Adrenal gland (tissue), 19 donors: ENCODE measurements around the gene AP2S1. TPM values are rescaled to one million over a fixed set of nuclear protein-coding genes. Genes with fewer than 3 reads are reported as not detected.

Source experiments
- DNase-seq, 7 donors: peaks; one replicate each; pipeline ENCODE4 v3.0.0-alpha.2; 2019 to 2020
- H3K27ac ChIP-seq, 5 donors: fragments of 200-600 bp; sonication (generic) in 4 of 5; 1 replicate in 3 of 5; 2 replicates in 2 of 5; pipeline versions ENCODE4 v1.5.1 to v1.8.0; 2016 to 2020; ENCODE audit warnings: mild to moderate bottlenecking in 1 of 5
- H3K27me3 ChIP-seq: fragments of 200-600 bp; 2 replicates; pipeline ENCODE4 v1.8.0; 2021
- H3K36me3 ChIP-seq, 2 donors: fragments of 200-600 bp; replicated peaks in 1 of 2; 1 replicate in 1 of 2; 2 replicates in 1 of 2; pipeline versions ENCODE4 v1.5.1 to v1.8.0; 2018 to 2022
- H3K4me1 ChIP-seq, 2 donors: fragments of 200-600 bp; replicated peaks in 1 of 2; 1 replicate in 1 of 2; 2 replicates in 1 of 2; pipeline versions ENCODE4 v1.5.1 to v1.8.0; 2018 to 2021
- H3K4me3 ChIP-seq, 4 donors: fragments of 200-600 bp; sonication (generic) in 3 of 4; one replicate each; pipeline ENCODE4 v1.5.1; 2016 to 2018
- H3K9me3 ChIP-seq, 3 donors: fragments of 200-600 bp; sonication (generic) in 1 of 3; replicated peaks in 1 of 3; 1 replicate in 2 of 3; 2 replicates in 1 of 3; pipeline versions ENCODE4 v1.5.1 to v1.8.0; 2016 to 2021
- CTCF ChIP-seq, 6 experiments: fragments of 450-650 bp in 4 of 6; fragments of 200-600 bp in 2 of 6; sonication (generic) in 1 of 6; IDR thresholded peaks; 1 replicate in 5 of 6; 2 replicates in 1 of 6; pipeline versions ENCODE4 v1.5.1 to v1.8.0; 2016 to 2021; ENCODE audit warnings: antibody characterized with exemption in 6 of 6, mild to moderate bottlenecking in 2 of 6, moderate library complexity in 1 of 6
- POLR2A ChIP-seq, 2 donors: fragments of 450-650 bp; IDR thresholded peaks; one replicate each; pipeline ENCODE4 v1.6.1; 2017; ENCODE audit warnings: antibody characterized with exemption in 2 of 2, mild to moderate bottlenecking in 2 of 2, moderate library complexity in 1 of 2
- WGBS, 4 donors: extraction: QIAGEN DNeasy Blood & Tissue Kit in 2 of 4; methylation state at CpG; one replicate each; pipeline versions ENCODE4 v1.1.5 to v1.1.7; 2013 to 2017; 5-methylcytosine and 5-hydroxymethylcytosine counted together
- intact Hi-C, 2 donors: fragments of 100-400 bp; cut with DNase I; formaldehyde crosslinking; loops; one replicate each; pipeline versions ENCODE4 v1.14.1 to v1.15.0; 2022 to 2023
- long read RNA-seq, 10 donors: library from polyadenylated mRNA in 3 of 10; unstranded in 2 of 10; stranded (forward) in 1 of 10; transcript quantifications; one replicate each; pipeline ENCODE4 v2.0.0 and lab custom pipeline, GENCODE V29; 2021 to 2026
- polyA plus RNA-seq, 3 donors: library from polyadenylated mRNA; stranded (reverse); fragments of 200-250 nt in 2 of 3; fragments of 350-450 nt in 1 of 3; fragmentation: Illumina TruSeq in 1 of 3; extraction: RNeasy Lipid Tissue Mini Kit (QIAGEN cat#74804) in 1 of 3; gene quantifications; one replicate each; pipeline ENCODE4 v1.2.3, GENCODE V29; 2013 to 2014
- total RNA-seq, 9 donors: library from RNA; depleted of rRNA in 4 of 9; stranded (reverse); fragments of >200 nt in 4 of 9; fragments of 120-200 nt in 1 of 9; fragmentation: NEBNext Ultra II Directional in 1 of 9; extraction: Animal tissue kit (Norgen Biotek cat#: 25700) in 1 of 9; gene quantifications; one replicate each; pipeline versions ENCODE4 v1.1.0 to v1.2.4, GENCODE V29; 2013 to 2023
- donor health status: healthy with polysubstance abuse.
- donor health status: Bipolar disorder and iron deficiency.
- donor health status: DM: yes; HTN: yes; CAD: no.
- donor health status: DM: no; HTN: no; CAD: no.
- donor health status: DM: no; HTN: no; CAD: no.
- donor health status: DM: yes; HTN: yes; CAD: no.

The AP2S1 gene
- total RNA-seq (100 to 1,000 TPM; 123 to 216 (median 189) TPM), polyA plus RNA-seq (100 to 1,000 TPM in 1 of 3 donors, 10 to 100 TPM in 2; 91.1 to 149 (median 99.3) TPM)
- long read RNA-seq, donor 1, transcript AP2S1-203 (4 exons, 636 nt) = minor isoform, 6 of 151 reads
- long read RNA-seq, donor 1, transcript AP2S1-201 (5 exons, 935 nt) = major isoform, 115 of 151 reads
- long read RNA-seq, donor 1, transcript AP2S1-209 (5 exons, 898 nt) = minor isoform, 6 of 151 reads
- long read RNA-seq, donor 1, transcript AP2S1-204 (4 exons, 707 nt) = minor isoform, 11 of 151 reads
- long read RNA-seq, donor 1, partial matches to known transcripts = 0 of 151 reads
- long read RNA-seq, donor 1, other reads (novel, unspliced or antisense) = 0 of 151 reads
- long read RNA-seq, donor 2, transcript AP2S1-204 (4 exons, 707 nt) = minor isoform, 7 of 115 reads
- long read RNA-seq, donor 2, transcript AP2S1-201 (5 exons, 935 nt) = major isoform, 75 of 115 reads
- long read RNA-seq, donor 2, partial matches to known transcripts = 26 of 115 reads
- long read RNA-seq, donor 2, other reads (novel, unspliced or antisense) = 0 of 115 reads
- long read RNA-seq, donor 3, transcript AP2S1-203 (4 exons, 636 nt) = minor isoform, 6 of 105 reads
- long read RNA-seq, donor 3, transcript AP2S1-201 (5 exons, 935 nt) = major isoform, 86 of 105 reads
- long read RNA-seq, donor 3, transcript AP2S1-209 (5 exons, 898 nt) = minor isoform, 5 of 105 reads
- long read RNA-seq, donor 3, partial matches to known transcripts = 0 of 105 reads
- long read RNA-seq, donor 3, other reads (novel, unspliced or antisense) = 0 of 105 reads
- long read RNA-seq, donor 4, transcript AP2S1-202 (5 exons, 793 nt) = minor isoform, 5 of 235 reads
- long read RNA-seq, donor 4, transcript AP2S1-201 (5 exons, 935 nt) = major isoform, 209 of 235 reads
- long read RNA-seq, donor 4, transcript AP2S1-209 (5 exons, 898 nt) = minor isoform, 6 of 235 reads
- long read RNA-seq, donor 4, partial matches to known transcripts = 3 of 235 reads
- long read RNA-seq, donor 4, other reads (novel, unspliced or antisense) = 3 of 235 reads
- long read RNA-seq, donor 5, transcript AP2S1-209 (5 exons, 898 nt) = minor isoform, 7 of 191 reads
- long read RNA-seq, donor 5, transcript AP2S1-203 (4 exons, 636 nt) = minor isoform, 8 of 191 reads
- long read RNA-seq, donor 5, transcript AP2S1-201 (5 exons, 935 nt) = major isoform, 163 of 191 reads
- long read RNA-seq, donor 5, partial matches to known transcripts = 0 of 191 reads
- long read RNA-seq, donor 5, other reads (novel, unspliced or antisense) = 7 of 191 reads
- long read RNA-seq, donor 6, transcript AP2S1-201 (5 exons, 935 nt) = major isoform, 169 of 189 reads
- long read RNA-seq, donor 6, transcript AP2S1-202 (5 exons, 793 nt) = minor isoform, 6 of 189 reads
- long read RNA-seq, donor 6, partial matches to known transcripts = 1 of 189 reads
- long read RNA-seq, donor 6, other reads (novel, unspliced or antisense) = 2 of 189 reads
- long read RNA-seq, donor 7, transcript AP2S1-206 (3 exons, 355 nt) = minor isoform, 6 of 77 reads
- long read RNA-seq, donor 7, transcript AP2S1-201 (5 exons, 935 nt) = major isoform, 54 of 77 reads
- long read RNA-seq, donor 7, transcript AP2S1-204 (4 exons, 707 nt) = minor isoform, 7 of 77 reads
- long read RNA-seq, donor 7, transcript AP2S1-203 (4 exons, 636 nt) = minor isoform, 5 of 77 reads
- long read RNA-seq, donor 7, partial matches to known transcripts = 0 of 77 reads
- long read RNA-seq, donor 7, other reads (novel, unspliced or antisense) = 0 of 77 reads
- long read RNA-seq, donor 8, transcript AP2S1-201 (5 exons, 935 nt) = major isoform, 136 of 159 reads
- long read RNA-seq, donor 8, transcript AP2S1-203 (4 exons, 636 nt) = minor isoform, 6 of 159 reads
- long read RNA-seq, donor 8, transcript AP2S1-204 (4 exons, 707 nt) = minor isoform, 11 of 159 reads
- long read RNA-seq, donor 8, partial matches to known transcripts = 0 of 159 reads
- long read RNA-seq, donor 8, other reads (novel, unspliced or antisense) = 0 of 159 reads
- long read RNA-seq, donor 9, transcript AP2S1-204 (4 exons, 707 nt) = minor isoform, 6 of 89 reads
- long read RNA-seq, donor 9, transcript AP2S1-201 (5 exons, 935 nt) = major isoform, 75 of 89 reads
- long read RNA-seq, donor 9, partial matches to known transcripts = 0 of 89 reads
- long read RNA-seq, donor 9, other reads (novel, unspliced or antisense) = 0 of 89 reads
- long read RNA-seq, donor 10, transcript AP2S1-201 (5 exons, 935 nt) = major isoform, 49 of 65 reads
- long read RNA-seq, donor 10, transcript AP2S1-204 (4 exons, 707 nt) = minor isoform, 6 of 65 reads
- long read RNA-seq, donor 10, partial matches to known transcripts = 0 of 65 reads
- long read RNA-seq, donor 10, other reads (novel, unspliced or antisense) = 0 of 65 reads

DNA sequence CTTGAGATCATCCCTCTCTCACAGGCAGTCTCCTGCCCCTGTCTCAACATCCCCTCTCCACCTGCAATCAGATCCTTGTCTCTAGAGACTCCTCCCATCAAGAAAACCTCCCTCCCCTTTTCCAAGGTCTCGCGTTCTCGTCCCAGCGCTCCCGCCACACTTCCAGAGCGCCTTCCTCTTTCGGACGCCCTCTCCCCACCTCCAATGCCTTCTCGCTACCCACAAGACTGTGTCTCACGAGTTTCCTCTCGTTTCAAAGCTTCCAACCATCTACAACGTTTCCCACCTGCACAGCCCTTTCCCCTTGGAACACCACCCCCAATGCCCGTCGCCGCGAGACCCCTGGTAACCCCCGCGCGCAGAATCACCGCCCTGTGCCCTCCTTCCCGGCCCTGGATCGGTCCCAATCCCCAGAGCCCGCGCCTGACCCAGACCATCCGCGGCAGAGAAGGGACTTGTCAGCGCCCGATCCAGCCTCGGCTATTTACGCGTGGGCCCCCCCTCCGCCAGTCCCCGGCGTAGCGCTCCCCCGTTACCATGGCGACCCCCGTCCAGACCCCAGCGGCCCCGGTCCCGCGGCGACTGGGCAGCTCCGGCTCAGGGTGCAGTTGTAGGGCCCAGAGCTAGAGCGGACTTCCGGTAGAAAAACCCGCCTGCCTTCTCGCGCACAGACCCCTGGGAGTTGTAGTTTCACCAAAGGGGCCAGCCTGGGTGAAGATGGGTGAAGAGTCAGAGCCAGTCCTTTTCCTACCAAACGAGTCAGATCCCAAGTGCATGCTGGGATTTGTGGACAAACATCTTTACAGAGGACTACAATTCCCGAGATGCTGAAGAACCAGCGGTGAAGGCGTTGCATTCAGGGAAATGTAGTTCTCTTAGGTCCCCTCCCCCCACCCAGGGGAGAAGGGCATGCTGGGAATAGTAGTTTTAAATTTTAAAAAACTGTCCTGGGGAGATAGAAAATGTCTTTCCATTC is at the start of gene AP2S1:
TSS of gene AP2S1 (minus strand) at position 619 of the 976 bp plus-strand sequence. CDS start at position 539, 80 bp downstream.
- intact Hi-C loops = no loop called here
- WGBS, 4 donors = 1% methylated on average over 30 to 53 of the region's 53 CpGs
- peaks cover 10 to 13% of the 10 kb centered on the region in 2 donors for H3K4me1 ChIP-seq

GRCh38 chr19:46900341-46900740 is 49.7 kb upstream of the AP2S1 start:
- WGBS, 4 donors = 95 to 100% (median 98%) methylated on average over 5 of the region's 5 CpGs
- TF ChIP-seq CTCF (IDR thresholded peaks at IDR 0.05) = no peak
- no peak for TF ChIP-seq POLR2A (IDR thresholded peaks at IDR 0.05)
- Histone ChIP-seq H3K27me3 (no peaks in the 10 kb centered on the region), H3K27ac (no peak overlapping the region), H3K36me3 (no peaks in the 10 kb centered on the region), H3K4me1 (peaks cover 37 to 40% of the 10 kb centered on the region in 2 donors), H3K4me3 (no peak overlapping the region), H3K9me3 (no peaks in the 10 kb centered on the region)
- DNase-seq = peak in 2 of 7 donors; percentile 2 to 33
- intact Hi-C loops = no loop called here

More for the DNA sequence above, at the start of gene AP2S1:
- peak; percentile 80 to 88 for TF ChIP-seq POLR2A (IDR thresholded peaks at IDR 0.05)
- peak in 1 of 6 experiments; percentile 8 for TF ChIP-seq CTCF (IDR thresholded peaks at IDR 0.05)
- peak; percentile 96 to 99 (median 98) for DNase-seq
- Histone ChIP-seq H3K9me3 (no peaks in the 10 kb centered on the region), H3K36me3 (peaks cover 0 to 4% of the 10 kb centered on the region in 2 donors), H3K27me3 (no peaks in the 10 kb centered on the region), H3K4me3 (peak within 1 kb of the TSS in 3 of 4 donors; percentile 82 to 99 (median 82)), H3K27ac (peak within 1 kb of the TSS; percentile 23 to 97 (median 87))
